ENCODE measurements around the gene MAP2K5. TPM values are rescaled to one million over a fixed set of nuclear protein-coding genes. Genes with fewer than 3 reads are reported as not detected.
A peak's percentile ranks its signal among the peaks of the same experiment; 100 is the strongest.

The MAP2K5 gene
- total RNA-seq, 1 donor from 2014 or later, result 1.1 TPM

DNA sequence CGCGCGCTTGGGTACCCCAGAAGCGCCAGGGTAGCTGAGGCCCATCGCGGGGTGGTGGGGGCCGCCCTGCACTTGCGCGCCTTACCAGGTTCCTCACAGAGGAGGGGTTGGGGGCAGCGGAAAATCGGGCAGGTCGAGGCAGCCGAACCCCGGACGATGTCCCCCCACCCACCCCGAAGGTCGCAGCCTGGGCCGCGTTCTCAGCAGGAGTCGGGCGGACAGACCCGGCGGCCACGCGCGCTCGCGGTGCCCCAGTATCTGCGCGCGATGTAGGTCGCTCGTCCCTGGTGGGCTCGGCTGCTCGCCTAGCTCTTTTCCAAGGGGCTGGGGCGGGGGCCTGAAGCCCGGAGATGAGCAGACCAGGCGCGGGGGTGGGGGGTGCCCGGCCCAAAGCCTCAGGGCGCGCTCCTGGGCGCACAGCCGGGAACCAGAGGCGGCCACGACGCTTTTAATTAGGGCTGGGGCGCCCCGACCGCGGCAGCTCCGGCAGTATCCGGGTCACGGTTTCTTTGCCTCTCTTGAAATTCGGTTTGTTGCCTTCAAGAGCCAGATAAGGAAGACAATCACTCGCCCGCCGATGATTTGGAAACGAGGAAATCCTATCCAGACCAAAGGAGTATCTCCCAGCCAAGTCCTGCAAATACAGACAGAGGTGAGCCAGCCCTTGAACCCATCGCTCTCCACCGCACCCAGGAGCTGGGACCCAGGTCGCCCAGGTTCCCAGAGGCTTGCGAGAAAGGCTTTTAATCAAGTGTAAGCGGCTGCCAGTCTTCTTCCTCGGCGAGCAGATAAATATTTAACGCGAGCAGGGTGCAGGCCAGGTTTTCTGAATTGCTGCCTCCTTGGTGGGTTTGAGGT, 287.4 kb downstream of the MAP2K5 start:
- Histone ChIP-seq H3K4me1 (peaks cover 10 to 49% of the 10 kb centered on the region in 2 donors), H3K27me3 (peaks cover 60% of the 10 kb centered on the region), H3K9me3 (no peaks in the 10 kb centered on the region), H3K4me3 (no peak overlapping the region), H3K36me3 (no peaks in the 10 kb centered on the region), H3K27ac (no peak overlapping the region)
- intact Hi-C loops (cut with DNase I), result loop anchor here (10.0 kb wide), 1 partner anchor 885 kb away; no protein-coding TSS in a partner anchor
- TF ChIP-seq, protein P1, sequence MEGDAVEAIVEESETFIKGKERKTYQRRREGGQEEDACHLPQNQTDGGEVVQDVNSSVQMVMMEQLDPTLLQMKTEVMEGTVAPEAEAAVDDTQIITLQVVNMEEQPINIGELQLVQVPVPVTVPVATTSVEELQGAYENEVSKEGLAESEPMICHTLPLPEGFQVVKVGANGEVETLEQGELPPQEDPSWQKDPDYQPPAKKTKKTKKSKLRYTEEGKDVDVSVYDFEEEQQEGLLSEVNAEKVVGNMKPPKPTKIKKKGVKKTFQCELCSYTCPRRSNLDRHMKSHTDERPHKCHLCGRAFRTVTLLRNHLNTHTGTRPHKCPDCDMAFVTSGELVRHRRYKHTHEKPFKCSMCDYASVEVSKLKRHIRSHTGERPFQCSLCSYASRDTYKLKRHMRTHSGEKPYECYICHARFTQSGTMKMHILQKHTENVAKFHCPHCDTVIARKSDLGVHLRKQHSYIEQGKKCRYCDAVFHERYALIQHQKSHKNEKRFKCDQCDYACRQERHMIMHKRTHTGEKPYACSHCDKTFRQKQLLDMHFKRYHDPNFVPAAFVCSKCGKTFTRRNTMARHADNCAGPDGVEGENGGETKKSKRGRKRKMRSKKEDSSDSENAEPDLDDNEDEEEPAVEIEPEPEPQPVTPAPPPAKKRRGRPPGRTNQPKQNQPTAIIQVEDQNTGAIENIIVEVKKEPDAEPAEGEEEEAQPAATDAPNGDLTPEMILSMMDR (IDR thresholded peaks at IDR 0.05), result no peak
- no peak for DNase-seq (ENCODE audit: low spot score in 2 of 2)

DNA sequence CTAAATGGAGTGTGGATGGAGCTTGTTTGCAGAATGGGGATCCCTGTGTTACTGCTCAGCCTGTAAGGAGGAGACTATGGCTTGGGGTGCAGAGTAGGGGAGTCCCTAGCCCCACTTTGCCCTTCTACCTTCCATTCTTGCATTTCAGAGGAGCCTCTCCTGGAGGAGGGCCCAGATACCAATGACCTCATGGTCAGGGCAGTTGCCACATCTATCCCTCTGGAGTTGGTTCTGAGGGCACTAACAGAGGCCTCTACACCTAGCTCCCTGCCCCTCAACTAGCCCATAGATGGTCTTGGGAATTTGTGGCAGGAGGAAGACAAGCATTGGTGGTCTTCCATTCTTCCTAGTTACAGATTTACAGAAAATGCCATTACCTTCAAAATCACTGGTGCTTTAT, 288.9 kb downstream of the MAP2K5 start:
- TF ChIP-seq, protein P1 (IDR thresholded peaks at IDR 0.05), result no peak
- no peak for DNase-seq (ENCODE audit: low spot score in 2 of 2)
- no peaks in the 10 kb centered on the region for H3K36me3 ChIP-seq
- H3K27me3 ChIP-seq, result peaks cover 62% of the 10 kb centered on the region
- no peak overlapping the region for H3K4me3 ChIP-seq
- H3K4me1 ChIP-seq, result peaks cover 15 to 50% of the 10 kb centered on the region in 2 donors
- H3K27ac ChIP-seq, result no peak overlapping the region
- intact Hi-C loops (cut with DNase I), result loop anchor here (10.0 kb wide), 1 partner anchor 887 kb away; no protein-coding TSS in a partner anchor
- no peaks in the 10 kb centered on the region for H3K9me3 ChIP-seq

DNA sequence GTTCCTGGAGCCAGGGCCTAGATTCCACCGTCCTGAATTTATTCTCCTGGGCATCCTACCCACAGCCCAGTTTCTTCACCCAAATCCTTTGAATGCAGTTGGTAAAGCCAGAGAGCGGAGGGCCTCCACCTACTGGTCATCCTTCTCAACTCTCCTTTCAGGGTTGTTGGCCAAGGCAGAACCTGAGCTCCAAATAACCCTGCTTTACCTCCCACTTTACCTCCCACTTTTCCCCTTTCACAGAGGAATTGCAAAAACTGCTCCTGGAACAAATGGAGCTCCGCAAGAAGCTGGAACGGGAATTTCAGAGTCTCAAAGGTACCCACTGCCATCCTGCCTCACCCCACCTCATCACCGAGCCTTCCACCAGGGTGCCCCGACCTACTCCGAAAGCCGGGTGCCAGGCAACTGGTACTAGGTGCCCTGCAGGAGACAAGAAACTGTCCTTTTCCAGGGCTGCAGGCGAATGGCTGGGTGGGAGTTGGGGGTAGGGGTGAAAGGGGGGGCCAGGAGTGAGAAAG, 289.6 kb downstream of the MAP2K5 start:
- DNase-seq (ENCODE audit: low spot score in 2 of 2), result no peak
- peaks cover 15 to 45% of the 10 kb centered on the region in 2 donors for H3K4me1 ChIP-seq
- intact Hi-C loops (cut with DNase I), result loop anchor here (10.0 kb wide), 1 partner anchor 887 kb away; no protein-coding TSS in a partner anchor

DNA sequence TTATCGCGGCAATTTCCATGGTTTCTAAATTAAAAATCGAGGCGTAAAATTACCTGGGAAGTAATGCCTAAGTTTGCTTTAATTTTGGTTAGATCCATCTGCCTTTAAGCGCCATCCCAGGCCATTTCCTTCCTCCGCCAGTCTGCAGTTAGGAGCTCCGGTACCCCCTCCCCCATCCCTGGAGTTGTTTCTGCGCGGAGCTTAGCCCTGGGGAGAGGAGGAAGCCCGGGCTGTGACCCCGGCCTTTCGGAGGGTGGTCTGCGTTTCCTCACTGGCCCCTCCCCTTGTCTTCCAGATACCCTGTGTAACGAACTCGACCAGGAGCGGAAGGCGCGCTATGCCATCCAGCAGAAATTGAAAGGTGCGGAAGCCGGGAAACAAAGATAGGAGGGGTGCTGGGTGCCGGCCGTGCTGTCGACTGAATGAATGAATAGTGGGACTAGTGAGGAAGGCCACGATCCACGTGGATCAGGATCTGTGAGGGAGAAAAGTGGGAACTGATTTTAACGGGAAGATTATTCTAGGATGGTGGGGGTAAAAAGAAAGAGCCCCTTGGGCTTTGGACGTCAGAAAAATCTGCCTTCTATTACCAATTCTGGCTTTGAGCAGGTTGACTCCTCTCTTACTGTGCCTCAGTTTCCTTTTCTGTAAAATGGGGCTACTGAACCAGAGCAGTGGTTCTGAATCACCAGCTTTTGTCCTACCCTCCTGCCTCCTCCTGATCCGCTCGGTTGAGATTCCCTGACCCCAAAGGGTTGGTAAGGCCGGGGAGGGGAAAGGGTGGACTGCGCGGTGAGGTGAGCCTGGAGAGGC, 290.6 kb downstream of the MAP2K5 start:
- Histone ChIP-seq H3K4me1 (peaks cover 12 to 36% of the 10 kb centered on the region in 2 donors), H3K27ac (no peak overlapping the region), H3K4me3 (peak overlapping the region in 1 of 2 donors; percentile 56), H3K9me3 (no peaks in the 10 kb centered on the region), H3K36me3 (no peaks in the 10 kb centered on the region), H3K27me3 (peaks cover 45% of the 10 kb centered on the region)
- DNase-seq (ENCODE audit: low spot score in 2 of 2), result no peak
- intact Hi-C loops (cut with DNase I), result loop anchor here (10.0 kb wide), 1 partner anchor 888 kb away; no protein-coding TSS in a partner anchor
- TF ChIP-seq, protein P1 (IDR thresholded peaks at IDR 0.05), result no peak

More for the DNA sequence above, 289.6 kb downstream of the MAP2K5 start:
- Histone ChIP-seq H3K9me3 (no peaks in the 10 kb centered on the region), H3K36me3 (no peaks in the 10 kb centered on the region), H3K4me3 (no peak overlapping the region), H3K27me3 (peaks cover 55% of the 10 kb centered on the region), H3K27ac (no peak overlapping the region)
- TF ChIP-seq, protein P1 (IDR thresholded peaks at IDR 0.05), result no peak

DNA sequence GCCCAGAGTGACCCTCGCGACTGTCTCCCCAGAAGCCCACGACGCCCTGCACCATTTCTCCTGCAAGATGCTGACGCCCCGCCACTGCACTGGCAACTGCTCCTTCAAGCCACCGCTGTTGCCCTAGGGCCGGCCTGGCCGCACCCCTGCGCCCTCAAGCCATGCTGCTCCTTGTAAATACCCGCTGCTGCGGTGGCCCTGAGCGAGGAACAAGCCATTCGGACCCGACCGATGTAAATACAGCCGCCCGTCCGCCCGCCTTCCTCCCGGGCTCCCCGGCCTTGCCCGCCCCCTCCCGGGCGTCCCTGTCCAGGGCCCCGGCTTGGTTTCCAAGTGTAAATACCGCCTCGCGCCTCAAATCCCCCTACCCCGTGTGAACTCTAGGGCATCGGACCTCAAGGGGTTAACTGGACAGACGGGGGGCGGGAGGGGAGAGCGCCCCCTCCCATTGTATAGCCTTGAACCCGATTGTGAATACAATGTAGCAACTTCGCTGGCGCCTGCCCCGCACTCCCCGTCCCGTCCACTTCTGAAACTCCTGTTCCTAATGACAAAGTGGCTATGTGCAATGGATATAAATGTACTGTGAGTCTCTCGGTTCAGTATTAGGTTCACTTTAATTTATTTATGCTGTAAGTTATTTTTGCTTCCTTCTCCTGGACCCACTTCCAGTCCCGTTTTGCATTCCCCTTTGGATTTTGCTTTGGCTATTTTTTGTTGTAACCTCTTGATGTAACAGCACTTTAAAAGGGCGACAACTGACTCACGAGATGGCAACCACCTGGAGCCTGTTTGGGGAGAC, 291.4 kb downstream of the MAP2K5 start:
- TF ChIP-seq, protein P1 (IDR thresholded peaks at IDR 0.05), result peak in 2 of 3 experiments; percentile 29 to 37
- Histone ChIP-seq H3K9me3 (no peaks in the 10 kb centered on the region), H3K27me3 (peaks cover 39% of the 10 kb centered on the region), H3K27ac (no peak overlapping the region), H3K36me3 (no peaks in the 10 kb centered on the region), H3K4me3 (peak overlapping the region; percentile 38 to 56), H3K4me1 (peaks cover 10 to 31% of the 10 kb centered on the region in 2 donors)
- intact Hi-C loops (cut with DNase I), result loop anchor here (10.0 kb wide), 1 partner anchor 889 kb away; no protein-coding TSS in a partner anchor
- DNase-seq (ENCODE audit: low spot score in 2 of 2), result no peak

Measured in ascending aorta (tissue), 2 donors.